ENCODE results near the gene TAF4.
A peak's percentile ranks its signal among the peaks of the same experiment; 100 is the strongest.
"Not testable (repeated sequence)": the region's sequence is repeated elsewhere in the genome, so short reads cannot be mapped to it uniquely, and the experiment has no call there.

The TAF4 gene

GRCh38 chr20:62096421-62097380 lies 31.0 kb upstream of the TAF4 start:
- Histone ChIP-seq H3K36me3 (ENCODE audit: control insufficient read depth, insufficient read depth, low read length, severe bottlenecking) (no peaks in the 10 kb centered on the region), H3K9me3 (ENCODE audit: control insufficient read depth, low read length) (peaks cover 17% of the 10 kb centered on the region), H3K9ac (ENCODE audit: low read length) (no peak overlapping the region), H3K4me3 (ENCODE audit: low read length) (no peak overlapping the region), H3K4me1 (ENCODE audit: control insufficient read depth, insufficient read depth, low read length) (no peaks in the 10 kb centered on the region), H3K27me3 (replicated peaks; ENCODE audit: control insufficient read depth, insufficient read depth, low read length) (peaks cover 7% of the 10 kb centered on the region)
- DNase-seq (ENCODE audit: low read depth), result no peak

DNA sequence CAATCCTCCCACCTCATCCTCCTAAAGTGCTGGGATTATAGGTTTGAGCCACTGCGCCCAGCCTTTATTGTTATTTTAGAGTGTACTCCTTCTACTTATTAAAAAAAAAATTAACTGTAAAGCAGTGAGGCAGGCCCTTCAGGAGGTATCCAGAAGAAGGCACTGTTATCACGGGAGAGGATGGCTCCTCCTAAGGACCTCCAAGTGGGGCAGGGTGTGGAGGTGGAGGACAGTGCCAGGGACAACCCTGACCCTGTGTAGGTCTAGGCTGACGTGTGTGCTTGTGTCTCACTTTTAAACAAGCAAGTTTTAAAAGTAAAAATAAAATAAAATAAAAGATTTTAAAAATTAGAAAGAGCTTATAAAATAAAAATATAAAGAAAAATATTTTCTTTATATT lies 23.7 kb upstream of the TAF4 start:
- H3K9ac ChIP-seq (ENCODE audit: low read length), result no peak overlapping the region
- H3K4me3 ChIP-seq (ENCODE audit: low read length), result no peak overlapping the region
- H3K9me3 ChIP-seq (ENCODE audit: control insufficient read depth, low read length), result no peaks in the 10 kb centered on the region
- no peaks in the 10 kb centered on the region for H3K36me3 ChIP-seq (ENCODE audit: control insufficient read depth, insufficient read depth, low read length, severe bottlenecking)
- DNase-seq (ENCODE audit: low read depth), result no peak
- H3K27me3 ChIP-seq (replicated peaks; ENCODE audit: control insufficient read depth, insufficient read depth, low read length), result peaks cover 13% of the 10 kb centered on the region
- H3K4me1 ChIP-seq (ENCODE audit: control insufficient read depth, insufficient read depth, low read length), result no peaks in the 10 kb centered on the region

DNA sequence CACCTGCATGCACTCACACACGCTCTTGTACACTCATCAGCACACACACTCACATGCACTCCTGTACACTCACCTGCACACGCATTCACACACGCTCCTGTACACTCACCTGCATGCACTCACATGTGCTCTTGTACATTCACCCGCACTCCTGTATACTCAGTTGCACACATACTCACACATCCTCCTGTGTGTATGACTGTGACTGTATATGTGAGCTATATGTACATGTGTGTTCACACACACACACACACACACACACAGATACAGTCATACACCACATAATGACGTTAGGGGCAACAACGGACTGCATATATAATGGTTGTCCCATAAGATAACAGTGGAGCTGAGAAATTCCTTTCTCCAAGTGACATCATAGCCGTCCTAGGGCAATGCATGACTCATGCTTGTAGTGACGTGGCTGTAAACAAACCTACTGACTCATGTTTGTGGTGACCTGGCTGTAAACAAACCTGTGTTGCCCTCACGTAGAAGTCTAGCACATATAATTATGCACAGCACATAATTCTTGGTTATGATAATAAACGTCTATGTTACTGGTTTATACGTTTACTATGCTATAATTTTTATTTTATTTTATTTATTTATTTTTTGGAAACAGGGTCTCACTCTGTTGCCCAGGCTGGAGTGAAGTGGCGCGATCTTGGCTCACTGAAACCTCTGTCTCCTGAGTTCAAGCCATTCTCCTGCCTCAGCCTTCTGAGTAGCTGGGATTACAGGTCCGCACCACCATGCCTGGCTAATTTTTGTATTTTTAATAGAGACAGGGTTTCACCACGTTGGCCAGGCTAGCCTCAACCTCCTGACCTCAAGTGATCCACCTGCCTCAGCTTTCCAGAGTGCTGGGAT lies 22.8 kb upstream of the TAF4 start:
- DNase-seq (ENCODE audit: low read depth), result peak; percentile 77
- Histone ChIP-seq H3K4me3 (ENCODE audit: low read length) (no peak overlapping the region), H3K27me3 (replicated peaks; ENCODE audit: control insufficient read depth, insufficient read depth, low read length) (peaks cover 13% of the 10 kb centered on the region), H3K9ac (ENCODE audit: low read length) (no peak overlapping the region), H3K36me3 (ENCODE audit: control insufficient read depth, insufficient read depth, low read length, severe bottlenecking) (no peaks in the 10 kb centered on the region), H3K4me1 (ENCODE audit: control insufficient read depth, insufficient read depth, low read length) (no peaks in the 10 kb centered on the region), H3K9me3 (ENCODE audit: control insufficient read depth, low read length) (no peaks in the 10 kb centered on the region)

DNA sequence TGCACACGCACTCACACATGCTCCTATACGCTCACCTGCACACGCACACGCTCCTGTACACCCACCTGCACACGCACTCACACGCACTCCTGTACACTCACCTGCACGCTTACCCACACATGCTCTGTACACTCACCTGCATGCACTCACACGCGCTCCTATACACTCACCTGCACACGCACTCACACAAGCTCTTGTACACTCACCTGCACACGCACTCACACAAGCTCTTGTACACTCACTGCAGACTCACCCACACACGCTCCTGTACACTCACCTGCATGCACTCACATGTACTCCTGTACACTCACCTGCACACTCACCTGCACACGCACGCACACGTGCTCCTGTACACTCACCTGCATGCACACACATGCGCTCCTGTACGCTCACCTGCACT lies 22.0 kb upstream of the TAF4 start:
- no peaks in the 10 kb centered on the region for H3K9me3 ChIP-seq (ENCODE audit: control insufficient read depth, low read length)
- no peaks in the 10 kb centered on the region for H3K4me1 ChIP-seq (ENCODE audit: control insufficient read depth, insufficient read depth, low read length)
- no peak for DNase-seq (ENCODE audit: low read depth)
- no peak overlapping the region for H3K9ac ChIP-seq (ENCODE audit: low read length)
- H3K27me3 ChIP-seq (replicated peaks; ENCODE audit: control insufficient read depth, insufficient read depth, low read length), result peaks cover 13% of the 10 kb centered on the region
- no peaks in the 10 kb centered on the region for H3K36me3 ChIP-seq (ENCODE audit: control insufficient read depth, insufficient read depth, low read length, severe bottlenecking)
- no peak overlapping the region for H3K4me3 ChIP-seq (ENCODE audit: low read length)

- H3K36me3 ChIP-seq (ENCODE audit: control insufficient read depth, insufficient read depth, low read length, severe bottlenecking), result no peaks in the 10 kb centered on the region
- no peaks in the 10 kb centered on the region for H3K9me3 ChIP-seq (ENCODE audit: control insufficient read depth, low read length)
- H3K4me3 ChIP-seq (ENCODE audit: low read length), result no peak overlapping the region
- H3K9ac ChIP-seq (ENCODE audit: low read length), result no peak overlapping the region
- DNase-seq (ENCODE audit: low read depth), result no peak
- peaks cover 16% of the 10 kb centered on the region for H3K27me3 ChIP-seq (replicated peaks; ENCODE audit: control insufficient read depth, insufficient read depth, low read length)
- no peaks in the 10 kb centered on the region for H3K4me1 ChIP-seq (ENCODE audit: control insufficient read depth, insufficient read depth, low read length)
Measured at GRCh38 chr20:62087227-62087626, 21.5 kb upstream of the TAF4 start.

GRCh38 chr20:62085206-62085605 lies 19.5 kb upstream of the TAF4 start:
- no peak overlapping the region for H3K4me3 ChIP-seq (ENCODE audit: low read length)
- peaks cover 5% of the 10 kb centered on the region for H3K9me3 ChIP-seq (ENCODE audit: control insufficient read depth, low read length)
- no peak overlapping the region for H3K9ac ChIP-seq (ENCODE audit: low read length)
- no peak for DNase-seq (ENCODE audit: low read depth)
- no peaks in the 10 kb centered on the region for H3K4me1 ChIP-seq (ENCODE audit: control insufficient read depth, insufficient read depth, low read length)
- H3K36me3 ChIP-seq (ENCODE audit: control insufficient read depth, insufficient read depth, low read length, severe bottlenecking), result no peaks in the 10 kb centered on the region
- peaks cover 14% of the 10 kb centered on the region for H3K27me3 ChIP-seq (replicated peaks; ENCODE audit: control insufficient read depth, insufficient read depth, low read length)

DNA sequence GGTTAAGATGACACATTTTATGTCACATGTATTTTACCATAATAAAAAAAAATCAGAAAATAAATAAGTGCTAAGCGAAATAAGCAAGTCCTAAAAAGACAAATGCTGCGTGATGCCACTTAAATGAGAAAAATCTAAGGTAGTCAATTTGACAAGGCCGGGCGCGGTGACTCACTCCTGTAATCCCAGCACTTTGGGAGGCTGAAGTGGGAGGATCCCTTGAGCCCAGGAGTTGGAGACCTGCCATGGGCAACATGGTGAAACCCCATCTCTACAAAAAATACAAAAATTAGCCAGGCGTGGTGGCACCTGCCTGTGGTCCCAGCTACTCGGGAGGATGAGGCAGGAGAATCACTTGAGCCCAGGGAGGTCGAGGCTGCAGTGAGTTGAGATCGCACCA lies 18.5 kb upstream of the TAF4 start:
- not testable (repeated sequence) for DNase-seq (ENCODE audit: low read depth); H3K36me3 ChIP-seq (ENCODE audit: control insufficient read depth, insufficient read depth, low read length, severe bottlenecking); H3K4me1 ChIP-seq (ENCODE audit: control insufficient read depth, insufficient read depth, low read length); H3K9me3 ChIP-seq (ENCODE audit: control insufficient read depth, low read length); H3K4me3 ChIP-seq (ENCODE audit: low read length); H3K9ac ChIP-seq (ENCODE audit: low read length)
- peaks cover 14% of the 10 kb centered on the region for H3K27me3 ChIP-seq (replicated peaks; ENCODE audit: control insufficient read depth, insufficient read depth, low read length)

DNA sequence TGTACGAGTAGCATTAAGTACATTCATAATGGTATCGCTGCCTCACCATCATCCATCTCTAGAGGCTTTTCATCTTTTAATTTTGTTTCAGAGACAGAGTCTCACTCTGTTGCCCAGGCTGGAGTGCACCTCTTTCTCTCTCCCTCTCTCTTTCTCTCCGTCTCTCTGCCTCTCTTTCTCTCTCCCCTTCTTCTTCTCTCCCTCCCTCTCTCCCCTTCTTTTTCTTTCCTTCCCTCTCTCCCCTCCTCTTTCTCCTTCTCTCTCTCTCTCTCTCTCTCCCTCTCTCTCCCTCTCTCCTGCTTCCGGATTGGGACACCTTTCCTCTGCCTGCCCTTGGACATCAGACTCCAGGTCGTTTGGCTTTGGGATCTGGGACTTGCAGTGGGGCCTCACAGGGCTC lies 17.6 kb upstream of the TAF4 start:
- Histone ChIP-seq H3K4me1 (ENCODE audit: control insufficient read depth, insufficient read depth, low read length) (no peaks in the 10 kb centered on the region), H3K27me3 (replicated peaks; ENCODE audit: control insufficient read depth, insufficient read depth, low read length) (peaks cover 14% of the 10 kb centered on the region), H3K4me3 (ENCODE audit: low read length) (no peak overlapping the region), H3K36me3 (ENCODE audit: control insufficient read depth, insufficient read depth, low read length, severe bottlenecking) (no peaks in the 10 kb centered on the region), H3K9me3 (ENCODE audit: control insufficient read depth, low read length) (peaks cover 13% of the 10 kb centered on the region), H3K9ac (ENCODE audit: low read length) (no peak overlapping the region)
- no peak for DNase-seq (ENCODE audit: low read depth)

DNA sequence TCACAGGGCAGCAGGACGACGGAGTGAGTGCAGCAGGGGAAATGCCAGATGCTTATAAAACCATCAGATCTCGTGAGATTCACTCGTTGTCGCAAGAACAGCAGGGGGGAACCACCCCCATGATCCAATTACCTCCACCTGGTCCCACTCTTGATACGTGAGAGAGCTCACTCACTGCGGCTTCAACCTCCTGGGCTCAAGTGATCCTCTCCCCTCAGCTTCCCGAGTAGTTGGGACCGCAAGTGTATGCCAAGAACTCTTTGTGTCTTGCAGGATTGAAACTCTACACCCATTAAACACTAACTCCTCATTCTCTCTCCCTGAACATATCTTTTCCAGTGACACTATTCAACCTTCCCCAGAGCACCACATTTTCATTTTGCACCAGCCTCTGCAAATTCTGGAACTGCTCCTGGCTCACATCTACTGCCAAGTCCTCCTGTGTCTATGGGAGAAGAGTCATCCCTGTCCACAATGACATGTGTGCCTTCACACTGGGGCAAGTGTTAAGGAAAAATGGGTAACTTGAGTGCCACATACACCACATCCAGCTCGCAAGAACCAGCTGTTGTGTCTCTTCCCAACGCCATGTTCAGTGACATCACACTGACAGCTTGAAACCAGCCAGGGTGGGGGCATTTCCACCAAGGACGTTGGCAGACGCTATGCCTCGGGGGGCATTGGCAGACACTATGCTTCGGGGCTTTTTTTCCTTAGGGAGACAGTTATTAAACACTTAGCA lies 14.7 kb upstream of the TAF4 start:
- Histone ChIP-seq H3K36me3 (ENCODE audit: control insufficient read depth, insufficient read depth, low read length, severe bottlenecking) (no peaks in the 10 kb centered on the region), H3K4me3 (ENCODE audit: low read length) (no peak overlapping the region), H3K4me1 (ENCODE audit: control insufficient read depth, insufficient read depth, low read length) (no peaks in the 10 kb centered on the region), H3K27me3 (replicated peaks; ENCODE audit: control insufficient read depth, insufficient read depth, low read length) (peaks cover 3% of the 10 kb centered on the region), H3K9me3 (ENCODE audit: control insufficient read depth, low read length) (peaks cover 26% of the 10 kb centered on the region), H3K9ac (ENCODE audit: low read length) (no peak overlapping the region)
- no peak for DNase-seq (ENCODE audit: low read depth)

- H3K36me3 ChIP-seq (ENCODE audit: control insufficient read depth, insufficient read depth, low read length, severe bottlenecking), result no peaks in the 10 kb centered on the region
- DNase-seq (ENCODE audit: low read depth), result no peak
- H3K9ac ChIP-seq (ENCODE audit: low read length), result no peak overlapping the region
- H3K4me3 ChIP-seq (ENCODE audit: low read length), result no peak overlapping the region
- peaks cover 3% of the 10 kb centered on the region for H3K27me3 ChIP-seq (replicated peaks; ENCODE audit: control insufficient read depth, insufficient read depth, low read length)
- H3K4me1 ChIP-seq (ENCODE audit: control insufficient read depth, insufficient read depth, low read length), result no peaks in the 10 kb centered on the region
- H3K9me3 ChIP-seq (ENCODE audit: control insufficient read depth, low read length), result peaks cover 34% of the 10 kb centered on the region
Measured at GRCh38 chr20:62079166-62079565, 13.5 kb upstream of the TAF4 start.

DNA sequence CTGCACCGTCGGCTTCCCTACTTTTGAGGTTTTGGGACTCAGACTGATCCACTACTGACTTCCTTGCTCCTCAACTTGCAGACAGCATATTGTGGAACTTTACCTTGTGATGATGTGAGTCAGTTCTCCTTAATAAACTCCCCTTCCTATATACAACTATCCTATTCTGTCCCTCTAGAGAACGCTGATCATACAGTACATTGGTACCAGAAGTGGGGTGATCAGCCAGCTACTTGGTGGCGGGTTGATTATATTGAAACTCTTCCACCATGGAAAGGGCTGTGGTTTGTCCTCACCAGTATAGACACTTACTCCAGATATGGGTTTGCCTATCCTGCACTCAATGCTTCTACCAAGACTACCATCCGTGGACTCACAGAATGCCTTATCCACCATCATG lies 7.6 kb upstream of the TAF4 start:
- no peaks in the 10 kb centered on the region for H3K36me3 ChIP-seq (ENCODE audit: control insufficient read depth, insufficient read depth, low read length, severe bottlenecking)
- peaks cover 11% of the 10 kb centered on the region for H3K4me1 ChIP-seq (ENCODE audit: control insufficient read depth, insufficient read depth, low read length)
- no peak for DNase-seq (ENCODE audit: low read depth)
- H3K9me3 ChIP-seq (ENCODE audit: control insufficient read depth, low read length), result peaks cover 36% of the 10 kb centered on the region
- peak overlapping the region; percentile 13 for H3K4me3 ChIP-seq (ENCODE audit: low read length)
- H3K27me3 ChIP-seq (replicated peaks; ENCODE audit: control insufficient read depth, insufficient read depth, low read length), result no peaks in the 10 kb centered on the region
- no peak overlapping the region for H3K9ac ChIP-seq (ENCODE audit: low read length)
